CMK (cell line): ENCODE data around the gene HHIPL2.
A peak's percentile ranks its signal among the peaks of the same experiment; 100 is the strongest.

Experiments
- DNase-seq: peaks from one replicate; pipeline ENCODE4 v3.0.0-alpha.2; 2010; ENCODE audit warnings: low read depth

The HHIPL2 gene

GRCh38 chr1:222547944-222548671 is at the start of gene HHIPL2:
Gene HHIPL2, minus strand, starts transcription at chr1:222548104. Its CDS starts 60 bp downstream, at chr1:222548044.
- no peak for DNase-seq

GRCh38 chr1:222596696-222597095 is 48.8 kb upstream of the HHIPL2 start:
- DNase-seq = no peak

GRCh38 chr1:222594789-222595188 is 46.9 kb upstream of the HHIPL2 start:
- no peak for DNase-seq

- no peak for DNase-seq
Observed at GRCh38 chr1:222592171-222592570, 44.3 kb upstream of the HHIPL2 start.

- peak; percentile 56 for DNase-seq
Observed at GRCh38 chr1:222589462-222590302, 41.8 kb upstream of the HHIPL2 start, which contains the start of gene TAF1A. Gene TAF1A, minus strand, starts transcription at chr1:222589933.

GRCh38 chr1:222588135-222588534 is 40.2 kb upstream of the HHIPL2 start:
- no peak for DNase-seq

- DNase-seq = no peak
Observed at GRCh38 chr1:222586842-222587241, 38.9 kb upstream of the HHIPL2 start.

GRCh38 chr1:222583079-222583478 is 35.2 kb upstream of the HHIPL2 start:
- DNase-seq = no peak

- no peak for DNase-seq
Observed at GRCh38 chr1:222582099-222582774, 34.3 kb upstream of the HHIPL2 start.

- DNase-seq = no peak
Observed at GRCh38 chr1:222579316-222579715, 31.4 kb upstream of the HHIPL2 start.

- DNase-seq = no peak
Observed at GRCh38 chr1:222570837-222571236, 22.9 kb upstream of the HHIPL2 start.

- DNase-seq = no peak
Observed at GRCh38 chr1:222561656-222562055, 13.8 kb upstream of the HHIPL2 start.

- no peak for DNase-seq
Observed at GRCh38 chr1:222557574-222557973, 9.7 kb upstream of the HHIPL2 start.

- DNase-seq = no peak
Observed at GRCh38 chr1:222557148-222557547, 9.2 kb upstream of the HHIPL2 start.

- no peak for DNase-seq
Observed at GRCh38 chr1:222555992-222556615, 8.2 kb upstream of the HHIPL2 start.

- DNase-seq = no peak
Observed at GRCh38 chr1:222554177-222554576, 6.3 kb upstream of the HHIPL2 start.

GRCh38 chr1:222552882-222553281 is 5.0 kb upstream of the HHIPL2 start:
- DNase-seq = no peak

- no peak for DNase-seq
Observed at GRCh38 chr1:222547260-222547614, 667 bp downstream of the HHIPL2 start.

GRCh38 chr1:222546548-222547259 is 1.2 kb downstream of the HHIPL2 start:
- no peak for DNase-seq

GRCh38 chr1:222546091-222546490 is 1.8 kb downstream of the HHIPL2 start:
- DNase-seq = no peak

GRCh38 chr1:222543817-222544216 is 4.1 kb downstream of the HHIPL2 start:
- no peak for DNase-seq

- no peak for DNase-seq
Observed at GRCh38 chr1:222540598-222540995, 7.3 kb downstream of the HHIPL2 start.
